HepG2 (cell line): ENCODE data around the gene CD44. TPM values are rescaled to one million over a fixed set of nuclear protein-coding genes. Genes with fewer than 3 reads are reported as not detected.

ENCODE experiments used
- ATAC-seq: fragments of 200-7000 bp; cut with Tn5 transposase; 3 replicates; pipeline ENCODE4 v1.9.1; 2020; ENCODE audit warnings: mild to moderate bottlenecking, moderate library complexity
- BruUV-seq: library from RNA; stranded (reverse); fragments of 400-500 nt; replicated peaks from 2 replicates; lab custom pipeline; 2021; lab: Mats Ljungman, UMichigan
- CTCF ChIA-PET: fragments of 300-600 bp; formaldehyde crosslinking; extraction: SDS; loops from one replicate; lab custom pipeline; 2021; ENCODE audit warnings: low total read pairs, inconsistent platforms, low intra/inter-chr PET ratio; lab: Yijun Ruan, JAX
- POLR2A ChIA-PET: fragments of 350-600 bp; sonication (Branson Sonifier 250); formaldehyde crosslinking; loops from one replicate; lab custom pipeline; 2020; ENCODE audit warnings: antibody characterized with exemption, inconsistent platforms; lab: Yijun Ruan, JAX
- DNase-seq: peaks from one replicate; pipeline ENCODE4 v3.0.0-alpha.2; 2015; ENCODE audit warnings: low spot score
- FAIRE-seq: peaks from 3 replicates; lab custom pipeline; 2011; peaks lifted over from hg19 to GRCh38; lab: Jason Lieb, UNC
- H2AFZ ChIP-seq: one replicate; pipeline ENCODE4 v1.6.1; 2011; ENCODE audit warnings: low read length, inconsistent platforms
- H3K27ac ChIP-seq: fragments of 300-600 bp; 3 replicates; pipeline ENCODE4 v1.8.0; 2011; ENCODE audit warnings: mixed run types, mild to moderate bottlenecking, mixed read lengths, low read length, inconsistent platforms; ENCODE audit not compliant: insufficient read depth; ENCODE audit errors: extremely low read length
- H3K27me3 ChIP-seq, 2 experiments: fragments of 200-600 bp in 1 of 2; 2 replicates in 1 of 2; 3 replicates in 1 of 2; pipeline versions ENCODE4 v1.6.0 to v1.8.0; 2011; ENCODE audit warnings: low read length in 2 of 2, mild to moderate bottlenecking in 2 of 2, moderate library complexity in 2 of 2, inconsistent platforms in 1 of 2; ENCODE audit not compliant: insufficient read depth in 2 of 2, control insufficient read depth in 1 of 2
- H3K36me3 ChIP-seq, 2 experiments: fragments of 200-600 bp in 1 of 2; replicated peaks in 1 of 2; 2 replicates in 1 of 2; 3 replicates in 1 of 2; pipeline versions ENCODE4 v1.5.1 to v1.8.0; 2011; ENCODE audit warnings: low read length in 2 of 2, inconsistent platforms in 1 of 2; ENCODE audit not compliant: insufficient read depth in 2 of 2, control insufficient read depth in 1 of 2
- H3K4me1 ChIP-seq: 2 replicates; pipeline ENCODE4 v1.5.1; 2012; ENCODE audit warnings: low read length, inconsistent platforms; ENCODE audit not compliant: insufficient read depth
- H3K4me2 ChIP-seq: 2 replicates; pipeline ENCODE4 v1.6.0; 2011; ENCODE audit warnings: low read depth, low read length, inconsistent platforms
- H3K4me3 ChIP-seq, 3 experiments: fragments of 200-600 bp in 1 of 3; sonication (generic), shearing (Covaris generic) in 1 of 3; replicated peaks in 1 of 3; 2 replicates each; pipeline ENCODE4 v1.5.1; 2011 to 2016; ENCODE audit warnings: low read length in 3 of 3, inconsistent platforms in 2 of 3, low read depth in 2 of 3, mild to moderate bottlenecking in 2 of 3, control low read depth in 1 of 3, mixed read lengths in 1 of 3; ENCODE audit not compliant: insufficient read depth in 1 of 3
- H3K79me2 ChIP-seq: one replicate; pipeline ENCODE4 v1.6.1; 2011; ENCODE audit warnings: low read length, inconsistent platforms; ENCODE audit not compliant: insufficient read depth
- H3K9ac ChIP-seq: 2 replicates; pipeline ENCODE4 v1.6.0; 2011; ENCODE audit warnings: mild to moderate bottlenecking, low read depth, low read length, inconsistent platforms; ENCODE audit not compliant: insufficient read depth
- H3K9me3 ChIP-seq: 2 replicates; pipeline ENCODE4 v1.5.1; 2012; ENCODE audit warnings: mild to moderate bottlenecking, low read length
- H4K20me1 ChIP-seq: 2 replicates; pipeline ENCODE4 v1.6.0; 2011; ENCODE audit warnings: inconsistent platforms, mild to moderate bottlenecking, low read length, moderate library complexity; ENCODE audit not compliant: insufficient read depth
- AKAP8 ChIP-seq: sonication (generic); formaldehyde crosslinking; IDR thresholded peaks from 2 replicates; pipeline ENCODE4 v1.5.1; 2020; ENCODE audit warnings: mild to moderate bottlenecking, missing genetic modification reagents
- FOXA1 ChIP-seq, 2 experiments: fragments of 450-650 bp in 1 of 2; sonication (generic) in 1 of 2; formaldehyde crosslinking in 1 of 2; IDR thresholded peaks; 2 replicates each; pipeline versions ENCODE4 v1.4.0 to v1.6.1; 2016 to 2020; ENCODE audit warnings: missing genetic modification reagents in 1 of 2
- MBD4 ChIP-seq: IDR thresholded peaks from 2 replicates; pipeline ENCODE4 v1.6.1; 2012; ENCODE audit warnings: low read length, inconsistent platforms, borderline replicate concordance
- PRDM15 ChIP-seq: sonication (generic); formaldehyde crosslinking; IDR thresholded peaks from 2 replicates; pipeline ENCODE4 v1.4.0; 2020; ENCODE audit warnings: missing genetic modification reagents
- SNAI1 ChIP-seq: sonication (generic); formaldehyde crosslinking; IDR thresholded peaks from 2 replicates; pipeline ENCODE4 v1.5.0; 2020; ENCODE audit warnings: mild to moderate bottlenecking, missing genetic modification reagents, borderline replicate concordance
- SYNCRIP ChIP-seq: fragments of 200-400 bp; formaldehyde crosslinking; IDR thresholded peaks from 2 replicates; pipeline ENCODE4 v1.6.1; 2018; ENCODE audit warnings: mild to moderate bottlenecking, low read depth, low read length; ENCODE audit not compliant: insufficient read depth
- ZMYM2 ChIP-seq: sonication (generic); formaldehyde crosslinking; IDR thresholded peaks from 2 replicates; pipeline ENCODE4 v1.8.0; 2022; ENCODE audit warnings: mild to moderate bottlenecking, missing genetic modification reagents
- ZNF160 ChIP-seq: sonication (generic); formaldehyde crosslinking; IDR thresholded peaks from 2 replicates; pipeline ENCODE4 v1.8.0; 2022; ENCODE audit warnings: mild to moderate bottlenecking, inconsistent platforms, missing genetic modification reagents
- ZNF317 ChIP-seq: sonication (generic); formaldehyde crosslinking; IDR thresholded peaks from 2 replicates; pipeline ENCODE4 v1.5.0; 2020; ENCODE audit warnings: mild to moderate bottlenecking, missing genetic modification reagents
- ZNF484 ChIP-seq: sonication (generic); formaldehyde crosslinking; IDR thresholded peaks from 2 replicates; pipeline ENCODE4 v1.5.1; 2020; ENCODE audit warnings: mild to moderate bottlenecking, low read depth, missing genetic modification reagents, borderline replicate concordance
- ZNF496 ChIP-seq: sonication (generic); formaldehyde crosslinking; IDR thresholded peaks from 2 replicates; pipeline ENCODE4 v1.8.1; 2023; ENCODE audit warnings: mild to moderate bottlenecking, moderate library complexity, missing genetic modification reagents; ENCODE audit not compliant: insufficient replicate concordance
- ZNF644 ChIP-seq: IDR thresholded peaks from 2 replicates; pipeline ENCODE4 v1.6.1; 2016; ENCODE audit warnings: low read depth
- WGBS: methylation state at CpG from one replicate; pipeline ENCODE4 v1.1.6; 2017; ENCODE audit warnings: low lambda C conversion rate; 5-methylcytosine and 5-hydroxymethylcytosine counted together
- in situ Hi-C: cut with HindIII; loops from 2 replicates; pipeline ENCODE4 v1.10.0; 2017; ENCODE audit warnings: low pct_unique_long_range_greater_than_20kb; ENCODE audit not compliant: extremely low pct_ligation_motif_present
- intact Hi-C: fragments of 100-400 bp; cut with micrococcal nuclease; formaldehyde crosslinking; loops from one replicate; pipeline ENCODE4 v1.10.0; 2022; ENCODE audit not compliant: unreplicated experiment
- polyA plus RNA-seq, 8 experiments: library from polyadenylated mRNA; depleted of rRNA in 3 of 8; stranded (reverse) in 7 of 8; unstranded in 1 of 8; fragments of >200 nt; fragmentation: Illumina TruSeq in 4 of 8; extraction: Trizol in 4 of 8; gene quantifications; 2 replicates each; pipeline versions ENCODE4 v1.2.1 to v1.2.3, GENCODE V29; 2011 to 2016; ENCODE audit warnings: low read depth in 4 of 8, missing spikeins in 1 of 8, mixed read lengths in 1 of 8; ENCODE audit not compliant: insufficient read depth in 1 of 8
- total RNA-seq, 5 experiments: library from RNA; depleted of rRNA; stranded (reverse); fragments of >200 nt; fragmentation: Illumina TruSeq; extraction: Trizol; gene quantifications; 2 replicates each; pipeline ENCODE4 v1.2.3, GENCODE V29; 2016; ENCODE audit warnings: low read depth in 1 of 5
- TF ChIP-seq, protein P1 (sequence below): sonication (generic); formaldehyde crosslinking; IDR thresholded peaks from 2 replicates; pipeline ENCODE4 v1.5.0; 2020; ENCODE audit warnings: missing genetic modification reagents, mild to moderate bottlenecking, borderline replicate concordance
- TF ChIP-seq, protein P2 (sequence below): sonication (generic); formaldehyde crosslinking; IDR thresholded peaks from 2 replicates; pipeline ENCODE4 v1.4.0; 2020; ENCODE audit warnings: missing genetic modification reagents

Gene CD44
- total and polyA plus RNA-seq, 2 of the 13 experiments (the other 11 are each of a cell fraction or from before 2014, with no cell fraction given), result 0.02 to 0.11 TPM

- Histone ChIP-seq H3K9ac (no peak overlapping the region), H3K27me3 (peaks cover 0 to 4% of the 10 kb centered on the region in 2 experiments; a peak in 2 of 5 replicates), H3K4me2 (no peak overlapping the region), H4K20me1 (no peaks in the 10 kb centered on the region), H3K4me3 (no peak overlapping the region), H3K4me1 (no peaks in the 10 kb centered on the region), H3K36me3 (no peaks in the 10 kb centered on the region), H2AFZ (no peak overlapping the region), H3K79me2 (no peaks in the 10 kb centered on the region), H3K27ac (no peak overlapping the region), H3K9me3 (no peaks in the 10 kb centered on the region)
- FAIRE-seq (no peak), DNase-seq (no peak), ATAC-seq (no peak)
- WGBS, result 36% methylated on average over 7 of the region's 9 CpGs
- CTCF ChIA-PET, result no interaction called here
- in situ Hi-C loops, result loop anchor here (10.0 kb wide), 1 partner anchor 60 kb away; no protein-coding TSS in a partner anchor
- no TSS peak for BruUV-seq
- POLR2A ChIA-PET, result no interaction called here
- intact Hi-C loops, result no loop called here
- TF ChIP-seq ZMYM2 (no peak), SYNCRIP (no peak), ZNF644 (CRISPR knock-in tag) (no peak), AKAP8 (CRISPR knock-in tag) (no peak), SNAI1 (no peak), ZNF160 (CRISPR knock-in tag) (no peak), PRDM15 (no peak), ZNF484 (no peak), ZNF317 (CRISPR knock-in tag) (no peak), MBD4 (no peak), ZNF496 (CRISPR knock-in tag) (no peak), FOXA1 (IDR thresholded peaks at IDR 0.05) (no peak), FOXA1 (CRISPR knock-in tag; IDR thresholded peaks at IDR 0.05) (no peak)
- TF ChIP-seq, protein P1, sequence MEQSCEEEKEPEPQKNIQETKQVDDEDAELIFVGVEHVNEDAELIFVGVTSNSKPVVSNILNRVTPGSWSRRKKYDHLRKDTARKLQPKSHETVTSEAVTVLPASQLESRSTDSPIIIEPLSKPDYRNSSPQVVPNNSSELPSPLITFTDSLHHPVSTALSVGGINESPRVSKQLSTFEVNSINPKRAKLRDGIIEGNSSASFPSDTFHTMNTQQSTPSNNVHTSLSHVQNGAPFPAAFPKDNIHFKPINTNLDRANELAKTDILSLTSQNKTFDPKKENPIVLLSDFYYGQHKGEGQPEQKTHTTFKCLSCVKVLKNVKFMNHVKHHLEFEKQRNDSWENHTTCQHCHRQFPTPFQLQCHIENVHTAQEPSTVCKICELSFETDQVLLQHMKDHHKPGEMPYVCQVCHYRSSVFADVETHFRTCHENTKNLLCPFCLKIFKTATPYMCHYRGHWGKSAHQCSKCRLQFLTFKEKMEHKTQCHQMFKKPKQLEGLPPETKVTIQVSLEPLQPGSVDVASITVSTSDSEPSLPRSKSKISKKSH, result no peak
- TF ChIP-seq, protein P2, sequence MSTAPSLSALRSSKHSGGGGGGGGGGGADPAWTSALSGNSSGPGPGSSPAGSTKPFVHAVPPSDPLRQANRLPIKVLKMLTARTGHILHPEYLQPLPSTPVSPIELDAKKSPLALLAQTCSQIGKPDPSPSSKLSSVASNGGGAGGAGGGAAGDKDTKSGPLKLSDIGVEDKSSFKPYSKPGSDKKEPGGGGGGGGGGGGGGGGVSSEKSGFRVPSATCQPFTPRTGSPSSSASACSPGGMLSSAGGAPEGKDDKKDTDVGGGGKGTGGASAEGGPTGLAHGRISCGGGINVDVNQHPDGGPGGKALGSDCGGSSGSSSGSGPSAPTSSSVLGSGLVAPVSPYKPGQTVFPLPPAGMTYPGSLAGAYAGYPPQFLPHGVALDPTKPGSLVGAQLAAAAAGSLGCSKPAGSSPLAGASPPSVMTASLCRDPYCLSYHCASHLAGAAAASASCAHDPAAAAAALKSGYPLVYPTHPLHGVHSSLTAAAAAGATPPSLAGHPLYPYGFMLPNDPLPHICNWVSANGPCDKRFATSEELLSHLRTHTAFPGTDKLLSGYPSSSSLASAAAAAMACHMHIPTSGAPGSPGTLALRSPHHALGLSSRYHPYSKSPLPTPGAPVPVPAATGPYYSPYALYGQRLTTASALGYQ (CRISPR knock-in tag), result no peak
Measured at GRCh38 chr11:35114906-35115687, 23.9 kb upstream of the CD44 start.
